Progenitor cell of endocrine pancreas (in vitro differentiated cells): ENCODE measurements around the gene BRSK1. TPM values are rescaled to one million over a fixed set of nuclear protein-coding genes. Genes with fewer than 3 reads are reported as not detected.

ENCODE experiments used
- DNase-seq: peaks from one replicate; pipeline ENCODE4 v3.0.0; 2021; ENCODE audit warnings: low spot score; ENCODE audit not compliant: unreplicated experiment
- H3K27ac Mint-ChIP-seq: 2 replicates; pipeline ENCODE4 v1.8.0; 2021; ENCODE audit warnings: mild to moderate bottlenecking, moderate library complexity, mixed read lengths
- H3K27me3 Mint-ChIP-seq: 2 replicates; pipeline ENCODE4 v1.8.0; 2021; ENCODE audit warnings: mixed read lengths
- H3K36me3 Mint-ChIP-seq: 2 replicates; pipeline ENCODE4 v1.8.0; 2022; ENCODE audit warnings: mixed read lengths; ENCODE audit not compliant: insufficient read depth
- H3K4me1 Mint-ChIP-seq: 2 replicates; pipeline ENCODE4 v1.8.0; 2021; ENCODE audit warnings: low read depth, mixed read lengths
- H3K4me3 Mint-ChIP-seq: 2 replicates; pipeline ENCODE4 v1.8.0; 2021; ENCODE audit warnings: low read depth, mild to moderate bottlenecking, moderate library complexity, mixed read lengths
- H3K9me3 Mint-ChIP-seq: 2 replicates; pipeline ENCODE4 v1.8.0; 2021; ENCODE audit warnings: low read depth, mixed read lengths
- CTCF ChIP-seq: fragments of 200-600 bp; sonication (generic); IDR thresholded peaks from one replicate; pipeline ENCODE4 v1.5.0; 2021; ENCODE audit warnings: antibody characterized with exemption, mild to moderate bottlenecking; ENCODE audit not compliant: unreplicated experiment
- total RNA-seq: library from RNA; stranded (reverse); gene quantifications from 2 replicates; pipeline ENCODE4 v1.2.1, GENCODE V29; 2021

BRSK1 gene
- total RNA-seq, 1 donor from 2014 or later: 68.7 TPM

- Mint-ChIP-seq H3K36me3 (peaks cover 3% of the 10 kb centered on the region), H3K9me3 (no peaks in the 10 kb centered on the region), H3K27ac (peak within 1 kb of the TSS; percentile 97), H3K4me1 (peaks cover 23% of the 10 kb centered on the region), H3K4me3 (peak within 1 kb of the TSS; percentile 97), H3K27me3 (no peaks in the 10 kb centered on the region)
- peak; percentile 95 for DNase-seq
- TF ChIP-seq CTCF: no peak
Measured at GRCh38 chr19:55258828-55259539, 24.8 kb upstream of the BRSK1 start, which contains the start of gene PPP6R1. PPP6R1 (minus strand) TSS chr19:55259017; CDS start chr19:55247103, 11,914 bp downstream.

GRCh38 chr19:55259540-55260210, 24.1 kb upstream of the BRSK1 start:
- no peak for DNase-seq
- Mint-ChIP-seq H3K9me3 (no peaks in the 10 kb centered on the region), H3K27ac (peak overlapping the region; percentile 97), H3K4me3 (peak overlapping the region; percentile 78), H3K27me3 (no peaks in the 10 kb centered on the region), H3K36me3 (peaks cover 3% of the 10 kb centered on the region), H3K4me1 (peaks cover 23% of the 10 kb centered on the region)
- TF ChIP-seq CTCF: no peak

- no peak for DNase-seq
Measured at GRCh38 chr19:55261671-55262126, 22.1 kb upstream of the BRSK1 start.

GRCh38 chr19:55262359-55262758, 21.4 kb upstream of the BRSK1 start:
- Mint-ChIP-seq H3K36me3 (peaks cover 10% of the 10 kb centered on the region), H3K27ac (no peak overlapping the region), H3K27me3 (no peaks in the 10 kb centered on the region), H3K9me3 (peaks cover 8% of the 10 kb centered on the region), H3K4me1 (peaks cover 6% of the 10 kb centered on the region), H3K4me3 (no peak overlapping the region)
- no peak for TF ChIP-seq CTCF
- no peak for DNase-seq

More at GRCh38 chr19:55261671-55262126, 22.1 kb upstream of the BRSK1 start:
- H3K9me3 Mint-ChIP-seq: peaks cover 6% of the 10 kb centered on the region
- no peak overlapping the region for H3K27ac Mint-ChIP-seq
- no peak for TF ChIP-seq CTCF
- no peak overlapping the region for H3K4me3 Mint-ChIP-seq
- H3K27me3 Mint-ChIP-seq: no peaks in the 10 kb centered on the region
- peaks cover 9% of the 10 kb centered on the region for H3K36me3 Mint-ChIP-seq
- peaks cover 12% of the 10 kb centered on the region for H3K4me1 Mint-ChIP-seq

- no peak for DNase-seq
- no peaks in the 10 kb centered on the region for H3K4me1 Mint-ChIP-seq
- H3K9me3 Mint-ChIP-seq: peaks cover 8% of the 10 kb centered on the region
- H3K36me3 Mint-ChIP-seq: peaks cover 12% of the 10 kb centered on the region
- no peaks in the 10 kb centered on the region for H3K27me3 Mint-ChIP-seq
- TF ChIP-seq CTCF: no peak
- H3K4me3 Mint-ChIP-seq: no peak overlapping the region
- H3K27ac Mint-ChIP-seq: no peak overlapping the region
Measured at GRCh38 chr19:55264531-55264930, 19.3 kb upstream of the BRSK1 start.
